HepG2 (cell line): Measurements from ENCODE around the gene FSD2. TPM values are rescaled to one million over a fixed set of nuclear protein-coding genes. Genes with fewer than 3 reads are reported as not detected.

Experiments
- ATAC-seq: fragments of 200-7000 bp; cut with Tn5 transposase; 3 replicates; pipeline ENCODE4 v1.9.1; 2020; ENCODE audit warnings: mild to moderate bottlenecking, moderate library complexity
- BruUV-seq: library from RNA; stranded (reverse); fragments of 400-500 nt; replicated peaks from 2 replicates; lab custom pipeline; 2021; lab: Mats Ljungman, UMichigan
- CTCF ChIA-PET: fragments of 300-600 bp; formaldehyde crosslinking; extraction: SDS; loops from one replicate; lab custom pipeline; 2021; ENCODE audit warnings: low total read pairs, inconsistent platforms, low intra/inter-chr PET ratio; lab: Yijun Ruan, JAX
- POLR2A ChIA-PET: fragments of 350-600 bp; sonication (Branson Sonifier 250); formaldehyde crosslinking; loops from one replicate; lab custom pipeline; 2020; ENCODE audit warnings: antibody characterized with exemption, inconsistent platforms; lab: Yijun Ruan, JAX
- DNase-seq: peaks from one replicate; pipeline ENCODE4 v3.0.0-alpha.2; 2015; ENCODE audit warnings: low spot score
- FAIRE-seq: peaks from 3 replicates; lab custom pipeline; 2011; peaks lifted over from hg19 to GRCh38; lab: Jason Lieb, UNC
- H2AFZ ChIP-seq: one replicate; pipeline ENCODE4 v1.6.1; 2011; ENCODE audit warnings: low read length, inconsistent platforms
- H3K27ac ChIP-seq: fragments of 300-600 bp; 3 replicates; pipeline ENCODE4 v1.8.0; 2011; ENCODE audit warnings: mixed run types, mild to moderate bottlenecking, mixed read lengths, low read length, inconsistent platforms; ENCODE audit not compliant: insufficient read depth; ENCODE audit errors: extremely low read length
- H3K27me3 ChIP-seq, 2 experiments: fragments of 200-600 bp in 1 of 2; 2 replicates in 1 of 2; 3 replicates in 1 of 2; pipeline versions ENCODE4 v1.6.0 to v1.8.0; 2011; ENCODE audit warnings: low read length in 2 of 2, mild to moderate bottlenecking in 2 of 2, moderate library complexity in 2 of 2, inconsistent platforms in 1 of 2; ENCODE audit not compliant: insufficient read depth in 2 of 2, control insufficient read depth in 1 of 2
- H3K36me3 ChIP-seq, 2 experiments: fragments of 200-600 bp in 1 of 2; replicated peaks in 1 of 2; 2 replicates in 1 of 2; 3 replicates in 1 of 2; pipeline versions ENCODE4 v1.5.1 to v1.8.0; 2011; ENCODE audit warnings: low read length in 2 of 2, inconsistent platforms in 1 of 2; ENCODE audit not compliant: insufficient read depth in 2 of 2, control insufficient read depth in 1 of 2
- H3K4me1 ChIP-seq: 2 replicates; pipeline ENCODE4 v1.5.1; 2012; ENCODE audit warnings: low read length, inconsistent platforms; ENCODE audit not compliant: insufficient read depth
- H3K4me2 ChIP-seq: 2 replicates; pipeline ENCODE4 v1.6.0; 2011; ENCODE audit warnings: low read depth, low read length, inconsistent platforms
- H3K4me3 ChIP-seq, 3 experiments: fragments of 200-600 bp in 1 of 3; sonication (generic), shearing (Covaris generic) in 1 of 3; replicated peaks in 1 of 3; 2 replicates each; pipeline ENCODE4 v1.5.1; 2011 to 2016; ENCODE audit warnings: low read length in 3 of 3, inconsistent platforms in 2 of 3, low read depth in 2 of 3, mild to moderate bottlenecking in 2 of 3, control low read depth in 1 of 3, mixed read lengths in 1 of 3; ENCODE audit not compliant: insufficient read depth in 1 of 3
- H3K79me2 ChIP-seq: one replicate; pipeline ENCODE4 v1.6.1; 2011; ENCODE audit warnings: low read length, inconsistent platforms; ENCODE audit not compliant: insufficient read depth
- H3K9ac ChIP-seq: 2 replicates; pipeline ENCODE4 v1.6.0; 2011; ENCODE audit warnings: mild to moderate bottlenecking, low read depth, low read length, inconsistent platforms; ENCODE audit not compliant: insufficient read depth
- H3K9me3 ChIP-seq: 2 replicates; pipeline ENCODE4 v1.5.1; 2012; ENCODE audit warnings: mild to moderate bottlenecking, low read length
- H4K20me1 ChIP-seq: 2 replicates; pipeline ENCODE4 v1.6.0; 2011; ENCODE audit warnings: inconsistent platforms, mild to moderate bottlenecking, low read length, moderate library complexity; ENCODE audit not compliant: insufficient read depth
- ATF3 ChIP-seq: sonication (generic); formaldehyde crosslinking; IDR thresholded peaks from 2 replicates; pipeline ENCODE4 v1.4.0; 2020; ENCODE audit warnings: missing genetic modification reagents
- MTF1 ChIP-seq: sonication (generic); formaldehyde crosslinking; IDR thresholded peaks from 2 replicates; pipeline ENCODE4 v1.5.0; 2020; ENCODE audit warnings: missing genetic modification reagents
- PBX2 ChIP-seq: IDR thresholded peaks from 2 replicates; pipeline ENCODE4 v1.6.1; 2016; ENCODE audit warnings: control low read depth
- PHF20 ChIP-seq: sonication (generic); formaldehyde crosslinking; IDR thresholded peaks from 2 replicates; pipeline ENCODE4 v1.5.0; 2020; ENCODE audit warnings: mild to moderate bottlenecking, missing genetic modification reagents
- WIZ ChIP-seq: sonication (generic); formaldehyde crosslinking; IDR thresholded peaks from 2 replicates; pipeline ENCODE4 v1.5.1; 2020; ENCODE audit warnings: mild to moderate bottlenecking, missing genetic modification reagents
- ZBTB34 ChIP-seq: sonication (generic); formaldehyde crosslinking; IDR thresholded peaks from 2 replicates; pipeline ENCODE4 v1.8.0; 2022; ENCODE audit warnings: mild to moderate bottlenecking, missing genetic modification reagents
- ZFP62 ChIP-seq: sonication (generic); formaldehyde crosslinking; IDR thresholded peaks from 2 replicates; pipeline ENCODE4 v1.4.0; 2020; ENCODE audit warnings: missing genetic modification reagents
- ZNF17 ChIP-seq: sonication (generic); formaldehyde crosslinking; IDR thresholded peaks from 2 replicates; pipeline ENCODE4 v1.5.0; 2020; ENCODE audit warnings: mild to moderate bottlenecking, missing genetic modification reagents
- ZNF276 ChIP-seq: sonication (generic); formaldehyde crosslinking; IDR thresholded peaks from 2 replicates; pipeline ENCODE4 v1.4.0; 2020; ENCODE audit warnings: mild to moderate bottlenecking, low read depth, missing genetic modification reagents
- ZNF337 ChIP-seq: sonication (generic); formaldehyde crosslinking; IDR thresholded peaks from 2 replicates; pipeline ENCODE4 v1.5.1; 2020; ENCODE audit warnings: missing genetic modification reagents, low read depth, mild to moderate bottlenecking, borderline replicate concordance
- ZNF496 ChIP-seq: sonication (generic); formaldehyde crosslinking; IDR thresholded peaks from 2 replicates; pipeline ENCODE4 v1.8.1; 2023; ENCODE audit warnings: mild to moderate bottlenecking, moderate library complexity, missing genetic modification reagents; ENCODE audit not compliant: insufficient replicate concordance
- ZNF552 ChIP-seq: sonication (generic); formaldehyde crosslinking; IDR thresholded peaks from 2 replicates; pipeline ENCODE4 v1.9.0; 2022; ENCODE audit warnings: missing genetic modification reagents, mild to moderate bottlenecking, borderline replicate concordance
- ZNF598 ChIP-seq: sonication (generic); formaldehyde crosslinking; IDR thresholded peaks from 2 replicates; pipeline ENCODE4 v1.5.1; 2020; ENCODE audit warnings: mild to moderate bottlenecking, missing genetic modification reagents, borderline replicate concordance
- WGBS: methylation state at CpG from one replicate; pipeline ENCODE4 v1.1.6; 2017; ENCODE audit warnings: low lambda C conversion rate; 5-methylcytosine and 5-hydroxymethylcytosine counted together
- in situ Hi-C: cut with HindIII; loops from 2 replicates; pipeline ENCODE4 v1.10.0; 2017; ENCODE audit warnings: low pct_unique_long_range_greater_than_20kb; ENCODE audit not compliant: extremely low pct_ligation_motif_present
- intact Hi-C: fragments of 100-400 bp; cut with micrococcal nuclease; formaldehyde crosslinking; loops from one replicate; pipeline ENCODE4 v1.10.0; 2022; ENCODE audit not compliant: unreplicated experiment
- polyA plus RNA-seq, 8 experiments: library from polyadenylated mRNA; depleted of rRNA in 3 of 8; stranded (reverse) in 7 of 8; unstranded in 1 of 8; fragments of >200 nt; fragmentation: Illumina TruSeq in 4 of 8; extraction: Trizol in 4 of 8; gene quantifications; 2 replicates each; pipeline versions ENCODE4 v1.2.1 to v1.2.3, GENCODE V29; 2011 to 2016; ENCODE audit warnings: low read depth in 4 of 8, missing spikeins in 1 of 8, mixed read lengths in 1 of 8; ENCODE audit not compliant: insufficient read depth in 1 of 8
- total RNA-seq, 5 experiments: library from RNA; depleted of rRNA; stranded (reverse); fragments of >200 nt; fragmentation: Illumina TruSeq; extraction: Trizol; gene quantifications; 2 replicates each; pipeline ENCODE4 v1.2.3, GENCODE V29; 2016; ENCODE audit warnings: low read depth in 1 of 5
- TF ChIP-seq, protein P1 (sequence below): sonication (generic); formaldehyde crosslinking; IDR thresholded peaks from 2 replicates; pipeline ENCODE4 v1.4.0; 2020; ENCODE audit warnings: missing genetic modification reagents, borderline replicate concordance

FSD2 gene
- total and polyA plus RNA-seq, 2 of the 13 experiments (the other 11 are each of a cell fraction or from before 2014, with no cell fraction given), result not detected

GRCh38 chr15:82709421-82710207 lies 96.3 kb downstream of the FSD2 start, which contains the start of gene AP3B2 (continued):
- TF ChIP-seq PBX2 (CRISPR knock-in tag) (no peak), ZNF552 (CRISPR knock-in tag) (no peak)
- TF ChIP-seq, protein P1, sequence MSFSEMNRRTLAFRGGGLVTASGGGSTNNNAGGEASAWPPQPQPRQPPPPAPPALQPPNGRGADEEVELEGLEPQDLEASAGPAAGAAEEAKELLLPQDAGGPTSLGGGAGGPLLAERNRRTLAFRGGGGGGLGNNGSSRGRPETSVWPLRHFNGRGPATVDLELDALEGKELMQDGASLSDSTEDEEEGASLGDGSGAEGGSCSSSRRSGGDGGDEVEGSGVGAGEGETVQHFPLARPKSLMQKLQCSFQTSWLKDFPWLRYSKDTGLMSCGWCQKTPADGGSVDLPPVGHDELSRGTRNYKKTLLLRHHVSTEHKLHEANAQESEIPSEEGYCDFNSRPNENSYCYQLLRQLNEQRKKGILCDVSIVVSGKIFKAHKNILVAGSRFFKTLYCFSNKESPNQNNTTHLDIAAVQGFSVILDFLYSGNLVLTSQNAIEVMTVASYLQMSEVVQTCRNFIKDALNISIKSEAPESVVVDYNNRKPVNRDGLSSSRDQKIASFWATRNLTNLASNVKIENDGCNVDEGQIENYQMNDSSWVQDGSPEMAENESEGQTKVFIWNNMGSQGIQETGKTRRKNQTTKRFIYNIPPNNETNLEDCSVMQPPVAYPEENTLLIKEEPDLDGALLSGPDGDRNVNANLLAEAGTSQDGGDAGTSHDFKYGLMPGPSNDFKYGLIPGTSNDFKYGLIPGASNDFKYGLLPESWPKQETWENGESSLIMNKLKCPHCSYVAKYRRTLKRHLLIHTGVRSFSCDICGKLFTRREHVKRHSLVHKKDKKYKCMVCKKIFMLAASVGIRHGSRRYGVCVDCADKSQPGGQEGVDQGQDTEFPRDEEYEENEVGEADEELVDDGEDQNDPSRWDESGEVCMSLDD (CRISPR knock-in tag), result no peak

DNA sequence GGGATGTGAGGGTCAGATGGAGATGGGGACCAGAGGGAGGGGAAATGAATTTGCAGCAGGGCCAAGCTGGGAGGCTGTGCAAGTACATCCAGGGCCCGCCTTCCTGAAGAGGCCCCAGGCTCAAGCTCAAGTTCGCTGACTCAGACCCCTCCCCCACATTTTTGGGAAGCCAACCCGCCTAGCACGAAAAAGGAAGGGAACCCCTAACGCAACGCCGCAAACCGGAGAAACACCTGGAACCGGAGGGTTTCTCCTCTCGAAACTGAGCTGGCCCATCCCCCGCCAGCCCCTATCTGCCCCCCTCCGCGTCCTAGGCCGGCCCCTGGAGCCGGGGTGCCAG lies 96.8 kb downstream of the FSD2 start:
- Histone ChIP-seq H3K79me2 (no peaks in the 10 kb centered on the region), H2AFZ (no peak overlapping the region), H3K4me2 (peak overlapping the region; percentile 88), H3K9ac (no peak overlapping the region), H3K9me3 (no peaks in the 10 kb centered on the region), H4K20me1 (no peaks in the 10 kb centered on the region), H3K27ac (no peak overlapping the region), H3K27me3 (peaks cover 3 to 15% of the 10 kb centered on the region in 2 experiments; a peak in 4 of 5 replicates), H3K4me1 (peaks cover 6% of the 10 kb centered on the region; the same call in 1 of the 2 replicates), H3K4me3 (peak overlapping the region in 2 of 3 experiments; percentile 44 to 77; a peak in 4 of 6 replicates), H3K36me3 (no peaks in the 10 kb centered on the region)
- ATAC-seq (no peak), FAIRE-seq (no peak), DNase-seq (no peak)
- 19% methylated on average over 12 of the region's 15 CpGs for WGBS
- ChIA-PET POLR2A (interaction anchor here (1.0 kb wide), 1 partner anchor 41 kb away, joined by 4 read pairs; no protein-coding TSS in a partner anchor), CTCF (no interaction called here)
- in situ Hi-C loops (no loop called here), intact Hi-C loops (no loop called here)
- BruUV-seq, result no TSS peak
- no peak for TF ChIP-seq MTF1 (CRISPR knock-in tag)
- no peak for TF ChIP-seq ZNF598 (CRISPR knock-in tag)
- no peak for TF ChIP-seq ZNF496
- no peak for TF ChIP-seq WIZ
- no peak for TF ChIP-seq ZBTB34
- no peak for TF ChIP-seq ZFP62 (CRISPR knock-in tag)
- TF ChIP-seq ZNF337 (CRISPR knock-in tag), result no peak
- no peak for TF ChIP-seq ZNF276 (CRISPR knock-in tag)
- TF ChIP-seq ATF3 (CRISPR knock-in tag), result no peak
- TF ChIP-seq ZNF17 (CRISPR knock-in tag), result no peak
- TF ChIP-seq PHF20 (CRISPR knock-in tag), result 0 out of 2 replicates have a peak, but pooled peaks have one; percentile 1
